ENCODE results near the gene ADORA3. TPM values are rescaled to one million over a fixed set of nuclear protein-coding genes. Genes with fewer than 3 reads are reported as not detected.

Gene ADORA3
- total RNA-seq, 1 experiment from 2014 or later = not detected

DNA sequence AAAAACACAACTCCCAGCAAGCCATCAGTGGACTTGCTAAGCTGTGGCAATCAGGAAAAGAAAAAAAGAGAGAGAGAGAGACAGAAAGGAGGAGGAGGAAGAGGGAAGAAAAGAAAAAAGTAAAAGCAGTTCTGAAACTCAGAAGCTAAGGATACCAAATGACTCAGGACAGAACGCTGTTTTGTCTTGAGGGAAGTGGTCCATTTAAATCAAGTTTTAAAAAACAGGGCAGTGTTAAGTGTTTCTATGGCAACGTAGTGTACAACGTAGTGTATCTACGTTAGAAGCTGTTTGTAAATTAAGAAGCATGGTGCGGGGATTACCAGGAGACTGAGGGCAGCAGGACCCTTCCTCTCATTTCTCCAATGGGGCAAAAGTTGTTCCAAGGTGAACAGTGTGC lies 5.8 kb downstream of the ADORA3 start:
- H3K27ac Mint-ChIP-seq (ENCODE audit: unreplicated experiment) = no peak overlapping the region
- H3K27me3 Mint-ChIP-seq (ENCODE audit: unreplicated experiment) = peaks cover 77% of the 10 kb centered on the region
- no peaks in the 10 kb centered on the region for H3K36me3 Mint-ChIP-seq (ENCODE audit: insufficient read depth, unreplicated experiment)
- peaks cover 2% of the 10 kb centered on the region for H3K9me3 Mint-ChIP-seq (ENCODE audit: low read depth, unreplicated experiment)
- no peaks in the 10 kb centered on the region for H3K4me1 Mint-ChIP-seq (ENCODE audit: low read depth, unreplicated experiment)
- intact Hi-C loops (cut with micrococcal nuclease; ENCODE audit: unreplicated experiment) = no loop called here
- TF ChIP-seq, protein P1, sequence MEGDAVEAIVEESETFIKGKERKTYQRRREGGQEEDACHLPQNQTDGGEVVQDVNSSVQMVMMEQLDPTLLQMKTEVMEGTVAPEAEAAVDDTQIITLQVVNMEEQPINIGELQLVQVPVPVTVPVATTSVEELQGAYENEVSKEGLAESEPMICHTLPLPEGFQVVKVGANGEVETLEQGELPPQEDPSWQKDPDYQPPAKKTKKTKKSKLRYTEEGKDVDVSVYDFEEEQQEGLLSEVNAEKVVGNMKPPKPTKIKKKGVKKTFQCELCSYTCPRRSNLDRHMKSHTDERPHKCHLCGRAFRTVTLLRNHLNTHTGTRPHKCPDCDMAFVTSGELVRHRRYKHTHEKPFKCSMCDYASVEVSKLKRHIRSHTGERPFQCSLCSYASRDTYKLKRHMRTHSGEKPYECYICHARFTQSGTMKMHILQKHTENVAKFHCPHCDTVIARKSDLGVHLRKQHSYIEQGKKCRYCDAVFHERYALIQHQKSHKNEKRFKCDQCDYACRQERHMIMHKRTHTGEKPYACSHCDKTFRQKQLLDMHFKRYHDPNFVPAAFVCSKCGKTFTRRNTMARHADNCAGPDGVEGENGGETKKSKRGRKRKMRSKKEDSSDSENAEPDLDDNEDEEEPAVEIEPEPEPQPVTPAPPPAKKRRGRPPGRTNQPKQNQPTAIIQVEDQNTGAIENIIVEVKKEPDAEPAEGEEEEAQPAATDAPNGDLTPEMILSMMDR (IDR thresholded peaks at IDR 0.05; ENCODE audit: unreplicated experiment) = no peak
- BruUV-seq (replicated peaks) = no TSS peak
- CTCF ChIA-PET = no interaction called here
- no peak for DNase-seq
- no peak overlapping the region for H3K4me3 Mint-ChIP-seq (ENCODE audit: low read depth, unreplicated experiment)

- intact Hi-C loops (cut with micrococcal nuclease; ENCODE audit: unreplicated experiment) = no loop called here
- TF ChIP-seq, protein P1 (IDR thresholded peaks at IDR 0.05; ENCODE audit: unreplicated experiment) = no peak
- Mint-ChIP-seq H3K4me3 (ENCODE audit: low read depth, unreplicated experiment) (no peak overlapping the region), H3K9me3 (ENCODE audit: low read depth, unreplicated experiment) (peaks cover 2% of the 10 kb centered on the region), H3K36me3 (ENCODE audit: insufficient read depth, unreplicated experiment) (no peaks in the 10 kb centered on the region), H3K27me3 (ENCODE audit: unreplicated experiment) (peaks cover 79% of the 10 kb centered on the region), H3K27ac (ENCODE audit: unreplicated experiment) (no peak overlapping the region), H3K4me1 (ENCODE audit: low read depth, unreplicated experiment) (no peaks in the 10 kb centered on the region)
- no peak for DNase-seq
- CTCF ChIA-PET = no interaction called here
- BruUV-seq (replicated peaks) = no TSS peak
Measured at GRCh38 chr1:111496398-111496797, 7.0 kb downstream of the ADORA3 start.

DNA sequence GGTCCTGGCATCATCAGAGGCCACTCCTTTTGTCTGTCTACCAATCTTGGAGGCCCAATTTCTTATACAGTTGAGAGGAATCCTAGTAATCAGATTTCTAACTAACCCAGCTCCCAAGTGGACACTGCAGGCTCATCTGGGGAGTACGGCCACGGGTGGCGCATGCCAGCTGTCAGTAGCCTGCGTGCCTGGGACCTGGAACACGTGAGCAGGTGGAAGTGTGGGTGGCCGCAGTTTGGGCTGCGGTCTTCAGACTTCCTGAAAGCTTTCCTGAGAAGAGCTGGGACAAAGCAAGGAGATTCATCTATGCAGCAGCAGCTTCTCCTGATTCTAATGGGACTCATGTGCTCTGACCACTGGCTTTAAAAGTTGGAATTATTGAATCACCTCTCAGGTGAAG lies 12.4 kb downstream of the ADORA3 start:
- H3K36me3 Mint-ChIP-seq (ENCODE audit: insufficient read depth, unreplicated experiment) = no peaks in the 10 kb centered on the region
- peaks cover 49% of the 10 kb centered on the region for H3K27me3 Mint-ChIP-seq (ENCODE audit: unreplicated experiment)
- CTCF ChIA-PET = no interaction called here
- no TSS peak for BruUV-seq (replicated peaks)
- H3K4me1 Mint-ChIP-seq (ENCODE audit: low read depth, unreplicated experiment) = no peaks in the 10 kb centered on the region
- TF ChIP-seq, protein P1 (IDR thresholded peaks at IDR 0.05; ENCODE audit: unreplicated experiment) = no peak
- H3K27ac Mint-ChIP-seq (ENCODE audit: unreplicated experiment) = no peak overlapping the region
- H3K4me3 Mint-ChIP-seq (ENCODE audit: low read depth, unreplicated experiment) = no peak overlapping the region
- no peak for DNase-seq
- H3K9me3 Mint-ChIP-seq (ENCODE audit: low read depth, unreplicated experiment) = no peaks in the 10 kb centered on the region
- intact Hi-C loops (cut with micrococcal nuclease; ENCODE audit: unreplicated experiment) = no loop called here

- intact Hi-C loops (cut with micrococcal nuclease; ENCODE audit: unreplicated experiment) = no loop called here
Measured at GRCh38 chr1:111490220-111490619, 13.2 kb downstream of the ADORA3 start.

More at GRCh38 chr1:111490220-111490619, 13.2 kb downstream of the ADORA3 start:
- Mint-ChIP-seq H3K27ac (ENCODE audit: unreplicated experiment) (no peak overlapping the region), H3K9me3 (ENCODE audit: low read depth, unreplicated experiment) (no peaks in the 10 kb centered on the region), H3K36me3 (ENCODE audit: insufficient read depth, unreplicated experiment) (no peaks in the 10 kb centered on the region), H3K27me3 (ENCODE audit: unreplicated experiment) (peaks cover 40% of the 10 kb centered on the region), H3K4me3 (ENCODE audit: low read depth, unreplicated experiment) (no peak overlapping the region), H3K4me1 (ENCODE audit: low read depth, unreplicated experiment) (no peaks in the 10 kb centered on the region)
- no peak for DNase-seq
- BruUV-seq (replicated peaks) = no TSS peak
- CTCF ChIA-PET = interaction anchor here (0.9 kb wide), 1 partner anchor 8 kb away, joined by 3 read pairs; no protein-coding TSS in a partner anchor
- TF ChIP-seq, protein P1 (IDR thresholded peaks at IDR 0.05; ENCODE audit: unreplicated experiment) = no peak
